Measurements from ENCODE around the gene CSMD2. TPM values are rescaled to one million over a fixed set of nuclear protein-coding genes. Genes with fewer than 3 reads are reported as not detected.

The CSMD2 gene
- total and polyA plus RNA-seq, 7 experiments from 2014 or later, result 0.02 TPM; not detected in 6

- no peaks in the 10 kb centered on the region for H3K9me3 ChIP-seq (ENCODE audit: control insufficient read depth in 2 of 3, low read length in 3 of 3)
- peak overlapping the region in 9 of 10 donors; percentile 10 to 76 (median 53) for H3K4me3 Mint-ChIP-seq
- H3K27me3 ChIP-seq (ENCODE audit: control insufficient read depth in 2 of 2, insufficient read depth in 2 of 2, low read length in 2 of 2), result no peaks in the 10 kb centered on the region
- no peak overlapping the region for H3K27ac ChIP-seq (ENCODE audit: low read depth, low read length)
- DNase-seq (peak in 1 of 9 donors; percentile 33), ATAC-seq (no peak)
- H3K36me3 ChIP-seq (ENCODE audit: control insufficient read depth in 2 of 3, insufficient read depth in 3 of 3, low read length in 3 of 3), result no peaks in the 10 kb centered on the region
- intact Hi-C loops (cut with micrococcal nuclease), result no loop called here
- H3K4me3 ChIP-seq (ENCODE audit: low read length), result no peak overlapping the region
- H3K27me3 Mint-ChIP-seq, result peaks cover 57 to 77% (median 69%) of the 10 kb centered on the region in 5 donors
- CTCF ChIA-PET, result no interaction called here
- peaks cover 0 to 5% (median 0%) of the 10 kb centered on the region in 11 donors for H3K9me3 Mint-ChIP-seq
- H3K36me3 Mint-ChIP-seq, result peaks cover 0 to 6% (median 3%) of the 10 kb centered on the region in 5 donors
- POLR2A ChIA-PET, result interaction anchor here (0.6 kb wide), 1 partner anchor 54 kb away, joined by 3 read pairs; no protein-coding TSS in a partner anchor
- no peaks in the 10 kb centered on the region for H3K4me1 ChIP-seq (ENCODE audit: control insufficient read depth in 2 of 2, insufficient read depth in 2 of 2, low read length in 2 of 2)
- peaks cover 0 to 18% (median 14%) of the 10 kb centered on the region in 7 donors for H3K4me1 Mint-ChIP-seq
- no peak overlapping the region for H3K27ac Mint-ChIP-seq
These were observed 1.9 kb downstream of the CSMD2 start for GRCh38 chr1:34162852-34163766.

- Histone ChIP-seq H3K36me3 (ENCODE audit: control insufficient read depth in 2 of 3, insufficient read depth in 3 of 3, low read length in 3 of 3) (no peaks in the 10 kb centered on the region), H3K4me3 (ENCODE audit: low read length) (no peak overlapping the region), H3K4me1 (ENCODE audit: control insufficient read depth in 2 of 2, insufficient read depth in 2 of 2, low read length in 2 of 2) (no peaks in the 10 kb centered on the region), H3K27ac (ENCODE audit: low read depth, low read length) (no peak overlapping the region), H3K9me3 (ENCODE audit: control insufficient read depth in 2 of 3, low read length in 3 of 3) (no peaks in the 10 kb centered on the region), H3K27me3 (ENCODE audit: control insufficient read depth in 2 of 2, insufficient read depth in 2 of 2, low read length in 2 of 2) (no peaks in the 10 kb centered on the region)
- POLR2A ChIA-PET, result no interaction called here
- peaks cover 0 to 6% (median 0%) of the 10 kb centered on the region in 5 donors for H3K36me3 Mint-ChIP-seq
- ATAC-seq, result no peak
- peaks cover 0 to 7% (median 2%) of the 10 kb centered on the region in 7 donors for H3K4me1 Mint-ChIP-seq
- intact Hi-C loops (cut with micrococcal nuclease), result no loop called here
- no peak for DNase-seq
- no peak overlapping the region for H3K27ac Mint-ChIP-seq
- peaks cover 0 to 5% (median 0%) of the 10 kb centered on the region in 11 donors for H3K9me3 Mint-ChIP-seq
- peaks cover 24 to 71% (median 48%) of the 10 kb centered on the region in 5 donors for H3K27me3 Mint-ChIP-seq
- no peak overlapping the region for H3K4me3 Mint-ChIP-seq
- CTCF ChIA-PET, result no interaction called here
These were observed 8.3 kb downstream of the CSMD2 start for GRCh38 chr1:34156739-34157138.

GRCh38 chr1:34155860-34156259 lies 9.2 kb downstream of the CSMD2 start:
- H3K27ac Mint-ChIP-seq, result no peak overlapping the region
- Histone ChIP-seq H3K36me3 (ENCODE audit: control insufficient read depth in 2 of 3, insufficient read depth in 3 of 3, low read length in 3 of 3) (no peaks in the 10 kb centered on the region), H3K27me3 (ENCODE audit: control insufficient read depth in 2 of 2, insufficient read depth in 2 of 2, low read length in 2 of 2) (no peaks in the 10 kb centered on the region), H3K4me3 (ENCODE audit: low read length) (no peak overlapping the region), H3K9me3 (ENCODE audit: control insufficient read depth in 2 of 3, low read length in 3 of 3) (no peaks in the 10 kb centered on the region), H3K27ac (ENCODE audit: low read depth, low read length) (no peak overlapping the region), H3K4me1 (ENCODE audit: control insufficient read depth in 2 of 2, insufficient read depth in 2 of 2, low read length in 2 of 2) (no peaks in the 10 kb centered on the region)
- H3K4me3 Mint-ChIP-seq, result no peak overlapping the region
- no peaks in the 10 kb centered on the region for H3K36me3 Mint-ChIP-seq
- ChIA-PET POLR2A (no interaction called here), CTCF (no interaction called here)
- peaks cover 0 to 3% (median 0%) of the 10 kb centered on the region in 11 donors for H3K9me3 Mint-ChIP-seq
- peaks cover 15 to 71% (median 40%) of the 10 kb centered on the region in 5 donors for H3K27me3 Mint-ChIP-seq
- ATAC-seq (no peak), DNase-seq (no peak)
- intact Hi-C loops (cut with micrococcal nuclease), result no loop called here
- no peaks in the 10 kb centered on the region for H3K4me1 Mint-ChIP-seq

GRCh38 chr1:34153246-34153645 lies 11.8 kb downstream of the CSMD2 start:
- POLR2A ChIA-PET, result no interaction called here
- H3K27me3 ChIP-seq (ENCODE audit: control insufficient read depth in 2 of 2, insufficient read depth in 2 of 2, low read length in 2 of 2), result no peaks in the 10 kb centered on the region
- H3K36me3 Mint-ChIP-seq, result no peaks in the 10 kb centered on the region
- CTCF ChIA-PET, result no interaction called here
- H3K36me3 ChIP-seq (ENCODE audit: control insufficient read depth in 2 of 3, insufficient read depth in 3 of 3, low read length in 3 of 3), result no peaks in the 10 kb centered on the region
- no peaks in the 10 kb centered on the region for H3K4me1 Mint-ChIP-seq
- ATAC-seq (no peak), DNase-seq (no peak)
- no peak overlapping the region for H3K27ac ChIP-seq (ENCODE audit: low read depth, low read length)
- H3K4me3 ChIP-seq (ENCODE audit: low read length), result no peak overlapping the region
- intact Hi-C loops (cut with micrococcal nuclease), result no loop called here
- peaks cover 3 to 63% (median 24%) of the 10 kb centered on the region in 5 donors for H3K27me3 Mint-ChIP-seq
- H3K9me3 ChIP-seq (ENCODE audit: control insufficient read depth in 2 of 3, low read length in 3 of 3), result no peaks in the 10 kb centered on the region
- no peak overlapping the region for H3K27ac Mint-ChIP-seq
- no peak overlapping the region for H3K4me3 Mint-ChIP-seq
- H3K4me1 ChIP-seq (ENCODE audit: control insufficient read depth in 2 of 2, insufficient read depth in 2 of 2, low read length in 2 of 2), result no peaks in the 10 kb centered on the region
- peaks cover 0 to 3% (median 0%) of the 10 kb centered on the region in 11 donors for H3K9me3 Mint-ChIP-seq

- no peak for DNase-seq
- intact Hi-C loops (cut with micrococcal nuclease), result no loop called here
- Mint-ChIP-seq H3K27me3 (peaks cover 0 to 69% (median 23%) of the 10 kb centered on the region in 5 donors), H3K27ac (no peak overlapping the region), H3K36me3 (no peaks in the 10 kb centered on the region), H3K9me3 (no peaks in the 10 kb centered on the region), H3K4me3 (no peak overlapping the region), H3K4me1 (no peaks in the 10 kb centered on the region)
- Histone ChIP-seq H3K9me3 (ENCODE audit: control insufficient read depth in 2 of 3, low read length in 3 of 3) (no peaks in the 10 kb centered on the region), H3K4me1 (ENCODE audit: control insufficient read depth in 2 of 2, insufficient read depth in 2 of 2, low read length in 2 of 2) (no peaks in the 10 kb centered on the region), H3K36me3 (ENCODE audit: control insufficient read depth in 2 of 3, insufficient read depth in 3 of 3, low read length in 3 of 3) (no peaks in the 10 kb centered on the region), H3K27me3 (ENCODE audit: control insufficient read depth in 2 of 2, insufficient read depth in 2 of 2, low read length in 2 of 2) (no peaks in the 10 kb centered on the region), H3K4me3 (ENCODE audit: low read length) (no peak overlapping the region), H3K27ac (ENCODE audit: low read depth, low read length) (no peak overlapping the region)
- ChIA-PET CTCF (no interaction called here), POLR2A (no interaction called here)
- no peak for ATAC-seq
These were observed 15.5 kb downstream of the CSMD2 start for GRCh38 chr1:34149501-34149900.

- Mint-ChIP-seq H3K9me3 (no peaks in the 10 kb centered on the region), H3K4me1 (no peaks in the 10 kb centered on the region), H3K27me3 (peaks cover 0 to 54% (median 9%) of the 10 kb centered on the region in 5 donors), H3K36me3 (no peaks in the 10 kb centered on the region), H3K4me3 (no peak overlapping the region), H3K27ac (no peak overlapping the region)
- DNase-seq (no peak), ATAC-seq (no peak)
- Histone ChIP-seq H3K9me3 (ENCODE audit: control insufficient read depth in 2 of 3, low read length in 3 of 3) (no peaks in the 10 kb centered on the region), H3K4me1 (ENCODE audit: control insufficient read depth in 2 of 2, insufficient read depth in 2 of 2, low read length in 2 of 2) (no peaks in the 10 kb centered on the region), H3K4me3 (ENCODE audit: low read length) (no peak overlapping the region), H3K36me3 (ENCODE audit: control insufficient read depth in 2 of 3, insufficient read depth in 3 of 3, low read length in 3 of 3) (no peaks in the 10 kb centered on the region), H3K27ac (ENCODE audit: low read depth, low read length) (no peak overlapping the region), H3K27me3 (ENCODE audit: control insufficient read depth in 2 of 2, insufficient read depth in 2 of 2, low read length in 2 of 2) (no peaks in the 10 kb centered on the region)
- ChIA-PET CTCF (no interaction called here), POLR2A (no interaction called here)
- intact Hi-C loops (cut with micrococcal nuclease), result no loop called here
These were observed 17.7 kb downstream of the CSMD2 start for GRCh38 chr1:34147301-34147700.

- ChIA-PET POLR2A (no interaction called here), CTCF (no interaction called here)
- H3K36me3 Mint-ChIP-seq, result no peaks in the 10 kb centered on the region
- H3K4me1 Mint-ChIP-seq, result no peaks in the 10 kb centered on the region
- ATAC-seq (no peak), DNase-seq (no peak)
- H3K27ac Mint-ChIP-seq, result no peak overlapping the region
- Histone ChIP-seq H3K9me3 (ENCODE audit: control insufficient read depth in 2 of 3, low read length in 3 of 3) (no peaks in the 10 kb centered on the region), H3K4me3 (ENCODE audit: low read length) (no peak overlapping the region), H3K27me3 (ENCODE audit: control insufficient read depth in 2 of 2, insufficient read depth in 2 of 2, low read length in 2 of 2) (no peaks in the 10 kb centered on the region), H3K4me1 (ENCODE audit: control insufficient read depth in 2 of 2, insufficient read depth in 2 of 2, low read length in 2 of 2) (no peaks in the 10 kb centered on the region), H3K36me3 (ENCODE audit: control insufficient read depth in 2 of 3, insufficient read depth in 3 of 3, low read length in 3 of 3) (no peaks in the 10 kb centered on the region), H3K27ac (ENCODE audit: low read depth, low read length) (no peak overlapping the region)
- no peak overlapping the region for H3K4me3 Mint-ChIP-seq
- no peaks in the 10 kb centered on the region for H3K9me3 Mint-ChIP-seq
- intact Hi-C loops (cut with micrococcal nuclease), result no loop called here
- peaks cover 0 to 49% (median 14%) of the 10 kb centered on the region in 5 donors for H3K27me3 Mint-ChIP-seq
These were observed 20.3 kb downstream of the CSMD2 start for GRCh38 chr1:34144766-34145165.
